Trophoblast cell (in vitro differentiated cells and primary cell): ENCODE results near the gene CAMK4.

Experiments
- DNase-seq, 2 donors: peaks; one replicate each; pipeline ENCODE4 v3.0.0-alpha.2; 2016
- H2AFZ ChIP-seq: 2 replicates; pipeline ENCODE4 v1.6.1; 2013; ENCODE audit warnings: low read length, moderate library complexity, mild to moderate bottlenecking; ENCODE audit not compliant: insufficient read depth, poor library complexity
- H2AK5ac ChIP-seq: 2 replicates; pipeline ENCODE4 v1.6.1; 2013; ENCODE audit warnings: mild to moderate bottlenecking, low read length
- H2BK120ac ChIP-seq: 2 replicates; pipeline ENCODE4 v1.6.1; 2013; ENCODE audit warnings: low read length, mild to moderate bottlenecking, moderate library complexity; ENCODE audit not compliant: insufficient read depth, poor library complexity
- H2BK12ac ChIP-seq: 2 replicates; pipeline ENCODE4 v1.6.1; 2013; ENCODE audit warnings: mild to moderate bottlenecking, low read length, moderate library complexity
- H2BK5ac ChIP-seq: 2 replicates; pipeline ENCODE4 v1.6.1; 2013; ENCODE audit warnings: low read length, low read depth, moderate library complexity, mild to moderate bottlenecking; ENCODE audit not compliant: poor library complexity
- H3K14ac ChIP-seq: 2 replicates; pipeline ENCODE4 v1.6.1; 2013; ENCODE audit warnings: mild to moderate bottlenecking, low read length
- H3K18ac ChIP-seq: 2 replicates; pipeline ENCODE4 v1.6.1; 2013; ENCODE audit warnings: mild to moderate bottlenecking, low read length
- H3K23ac ChIP-seq: 2 replicates; pipeline ENCODE4 v1.6.1; 2013; ENCODE audit warnings: low read length
- H3K27ac ChIP-seq: 2 replicates; pipeline ENCODE4 v1.5.1; 2013; ENCODE audit warnings: low read depth, mild to moderate bottlenecking, inconsistent platforms, low read length, moderate library complexity
- H3K27me3 ChIP-seq: 2 replicates; pipeline ENCODE4 v1.6.1; 2013; ENCODE audit warnings: inconsistent platforms, mild to moderate bottlenecking, low read length, moderate library complexity; ENCODE audit not compliant: insufficient read depth
- H3K36me3 ChIP-seq, 2 experiments: 1 replicate in 1 of 2; 2 replicates in 1 of 2; pipeline ENCODE4 v1.6.1; 2013; ENCODE audit warnings: low read length in 2 of 2, mild to moderate bottlenecking in 2 of 2, moderate library complexity in 1 of 2; ENCODE audit not compliant: insufficient read depth in 2 of 2, control insufficient read depth in 1 of 2
- H3K4ac ChIP-seq: 2 replicates; pipeline ENCODE4 v1.6.1; 2013; ENCODE audit warnings: low read depth, mild to moderate bottlenecking, low read length, moderate library complexity
- H3K4me1 ChIP-seq, 2 experiments: 1 replicate in 1 of 2; 2 replicates in 1 of 2; pipeline ENCODE4 v1.6.1; 2013; ENCODE audit warnings: low read length in 2 of 2, mild to moderate bottlenecking in 2 of 2, moderate library complexity in 1 of 2; ENCODE audit not compliant: insufficient read depth in 2 of 2, control insufficient read depth in 1 of 2
- H3K4me2 ChIP-seq: 2 replicates; pipeline ENCODE4 v1.6.1; 2013; ENCODE audit warnings: inconsistent platforms, mild to moderate bottlenecking, low read length, moderate library complexity
- H3K4me3 ChIP-seq: 2 replicates; pipeline ENCODE4 v1.5.1; 2013; ENCODE audit warnings: mild to moderate bottlenecking, low read depth, low read length, inconsistent platforms
- H3K79me1 ChIP-seq: one replicate; pipeline ENCODE4 v1.6.1; 2013; ENCODE audit warnings: low read length
- H3K79me2 ChIP-seq: 2 replicates; pipeline ENCODE4 v1.6.1; 2013; ENCODE audit warnings: low read length, mild to moderate bottlenecking; ENCODE audit not compliant: control insufficient read depth, insufficient read depth, poor library complexity
- H3K9ac ChIP-seq: 2 replicates; pipeline ENCODE4 v1.6.1; 2013; ENCODE audit warnings: mild to moderate bottlenecking, low read length
- H3K9me3 ChIP-seq: 2 replicates; pipeline ENCODE4 v1.6.1; 2013; ENCODE audit warnings: low read depth, mild to moderate bottlenecking, control low read depth, inconsistent platforms, low read length; ENCODE audit not compliant: insufficient read depth
- H4K12ac ChIP-seq: 2 replicates; pipeline ENCODE4 v1.6.1; 2013; ENCODE audit warnings: low read depth, mild to moderate bottlenecking, low read length, moderate library complexity
- H4K8ac ChIP-seq: 2 replicates; pipeline ENCODE4 v1.6.1; 2013; ENCODE audit warnings: low read depth, mild to moderate bottlenecking, low read length, moderate library complexity
- H4K91ac ChIP-seq: one replicate; pipeline ENCODE4 v1.6.1; 2013; ENCODE audit warnings: low read depth, mild to moderate bottlenecking, low read length, moderate library complexity
- WGBS: extraction: QIAGEN DNeasy Blood & Tissue Kit; methylation state at CpG from one replicate; pipeline ENCODE4 v1.1.7; 2013; ENCODE audit warnings: missing lambda C conversion rate; ENCODE audit not compliant: insufficient read length, insufficient coverage; ENCODE audit errors: extremely low coverage; 5-methylcytosine and 5-hydroxymethylcytosine counted together

CAMK4 gene

GRCh38 chr5:111398013-111398412, 173.8 kb downstream of the CAMK4 start:
- no peak overlapping the region for H3K14ac ChIP-seq
- no peak overlapping the region for H2BK120ac ChIP-seq
- H3K4me1 ChIP-seq, result no peaks in the 10 kb centered on the region
- H2AK5ac ChIP-seq, result no peak overlapping the region
- H3K9me3 ChIP-seq, result no peaks in the 10 kb centered on the region
- no peaks in the 10 kb centered on the region for H3K27me3 ChIP-seq
- H4K91ac ChIP-seq, result no peak overlapping the region
- H3K4me3 ChIP-seq, result no peak overlapping the region
- WGBS, result no CpG with 5 or more reads among the region's 2 CpGs
- H2BK12ac ChIP-seq, result no peak overlapping the region
- H3K4ac ChIP-seq, result no peak overlapping the region
- H3K36me3 ChIP-seq, result no peaks in the 10 kb centered on the region
- H3K18ac ChIP-seq, result no peak overlapping the region
- H3K4me2 ChIP-seq, result no peak overlapping the region
- no peak for DNase-seq
- no peak overlapping the region for H3K27ac ChIP-seq
- no peak overlapping the region for H3K23ac ChIP-seq
- H3K79me1 ChIP-seq, result no peaks in the 10 kb centered on the region
- no peak overlapping the region for H4K8ac ChIP-seq
- no peak overlapping the region for H2AFZ ChIP-seq
- H3K9ac ChIP-seq, result no peak overlapping the region
- no peaks in the 10 kb centered on the region for H3K79me2 ChIP-seq
- H2BK5ac ChIP-seq, result no peak overlapping the region
- no peak overlapping the region for H4K12ac ChIP-seq

GRCh38 chr5:111399113-111399512, 174.9 kb downstream of the CAMK4 start:
- no peaks in the 10 kb centered on the region for H3K79me2 ChIP-seq
- no peak overlapping the region for H3K4ac ChIP-seq
- H3K14ac ChIP-seq, result no peak overlapping the region
- no peak overlapping the region for H4K12ac ChIP-seq
- H3K4me1 ChIP-seq, result no peaks in the 10 kb centered on the region
- H3K4me3 ChIP-seq, result no peak overlapping the region
- no peak overlapping the region for H2BK5ac ChIP-seq
- no peak overlapping the region for H3K9ac ChIP-seq
- H3K23ac ChIP-seq, result no peak overlapping the region
- no peak overlapping the region for H4K91ac ChIP-seq
- no peak overlapping the region for H2AK5ac ChIP-seq
- H3K36me3 ChIP-seq, result no peaks in the 10 kb centered on the region
- no peak overlapping the region for H2BK120ac ChIP-seq
- no peak overlapping the region for H3K4me2 ChIP-seq
- no peak overlapping the region for H2BK12ac ChIP-seq
- WGBS, result no CpG with 5 or more reads among the region's 2 CpGs
- H3K18ac ChIP-seq, result no peak overlapping the region
- H4K8ac ChIP-seq, result no peak overlapping the region
- no peaks in the 10 kb centered on the region for H3K27me3 ChIP-seq
- no peak overlapping the region for H2AFZ ChIP-seq
- no peaks in the 10 kb centered on the region for H3K79me1 ChIP-seq
- no peak for DNase-seq
- no peaks in the 10 kb centered on the region for H3K9me3 ChIP-seq
- no peak overlapping the region for H3K27ac ChIP-seq

GRCh38 chr5:111401906-111402305, 177.7 kb downstream of the CAMK4 start:
- Histone ChIP-seq H3K4me2 (no peak overlapping the region), H4K12ac (no peak overlapping the region), H3K79me1 (no peaks in the 10 kb centered on the region), H2AFZ (no peak overlapping the region), H3K23ac (no peak overlapping the region), H4K8ac (no peak overlapping the region), H3K18ac (no peak overlapping the region), H2AK5ac (no peak overlapping the region), H3K27ac (no peak overlapping the region), H3K4me3 (no peak overlapping the region), H3K9me3 (no peaks in the 10 kb centered on the region), H2BK5ac (no peak overlapping the region), H2BK120ac (no peak overlapping the region), H3K4ac (no peak overlapping the region), H3K14ac (no peak overlapping the region), H3K79me2 (no peaks in the 10 kb centered on the region), H3K9ac (no peak overlapping the region), H3K27me3 (no peaks in the 10 kb centered on the region), H3K4me1 (no peaks in the 10 kb centered on the region), H4K91ac (no peak overlapping the region), H2BK12ac (no peak overlapping the region), H3K36me3 (no peaks in the 10 kb centered on the region)
- no CpG with 5 or more reads among the region's 2 CpGs for WGBS
- no peak for DNase-seq

- H3K27ac ChIP-seq, result no peak overlapping the region
- H3K14ac ChIP-seq, result no peak overlapping the region
- H3K23ac ChIP-seq, result no peak overlapping the region
- no peak overlapping the region for H3K4ac ChIP-seq
- H3K9ac ChIP-seq, result no peak overlapping the region
- no peaks in the 10 kb centered on the region for H3K79me1 ChIP-seq
- H3K36me3 ChIP-seq, result no peaks in the 10 kb centered on the region
- no peaks in the 10 kb centered on the region for H3K79me2 ChIP-seq
- H4K8ac ChIP-seq, result no peak overlapping the region
- peaks cover 2% of the 10 kb centered on the region for H3K9me3 ChIP-seq
- WGBS, result no CpG with 5 or more reads among the region's 2 CpGs
- no peak overlapping the region for H2BK12ac ChIP-seq
- H4K91ac ChIP-seq, result no peak overlapping the region
- H2AFZ ChIP-seq, result no peak overlapping the region
- H3K4me3 ChIP-seq, result no peak overlapping the region
- H4K12ac ChIP-seq, result no peak overlapping the region
- H2BK5ac ChIP-seq, result no peak overlapping the region
- DNase-seq, result no peak
- H2AK5ac ChIP-seq, result no peak overlapping the region
- no peak overlapping the region for H2BK120ac ChIP-seq
- no peak overlapping the region for H3K18ac ChIP-seq
- no peak overlapping the region for H3K4me2 ChIP-seq
- H3K4me1 ChIP-seq, result no peaks in the 10 kb centered on the region
- H3K27me3 ChIP-seq, result no peaks in the 10 kb centered on the region
These were observed 180.1 kb downstream of the CAMK4 start for GRCh38 chr5:111404270-111404769.
